H1 (cell line): Measurements from ENCODE around the gene LCE1E. TPM values are rescaled to one million over a fixed set of nuclear protein-coding genes. Genes with fewer than 3 reads are reported as not detected.

Source experiments
- CTCF ChIA-PET: fragments of 300-600 bp; sonication (Branson Sonifier 250); formaldehyde crosslinking; loops from one replicate; lab custom pipeline; 2021; ENCODE audit not compliant: partially characterized antibody; lab: Charles Lee
- POLR2A ChIA-PET: fragments of 300-600 bp; sonication (Branson Sonifier 250); formaldehyde crosslinking; loops from one replicate; lab custom pipeline; 2021; ENCODE audit warnings: inconsistent platforms; ENCODE audit not compliant: partially characterized antibody; lab: Charles Lee
- DNase-seq, 2 experiments: peaks; one replicate each; pipeline versions ENCODE4 v3.0.0 to v3.0.0-alpha.2; 2010 to 2022; ENCODE audit warnings: low spot score in 2 of 2, low read depth in 1 of 2, mixed read lengths in 1 of 2
- FAIRE-seq: peaks from 2 replicates; lab custom pipeline; 2011; peaks lifted over from hg19 to GRCh38; lab: Jason Lieb, UNC
- H2AFZ ChIP-seq: 2 replicates; pipeline ENCODE4 v1.8.1; 2012; ENCODE audit warnings: low read length, inconsistent platforms
- H2AK5ac ChIP-seq: 2 replicates; pipeline ENCODE4 v1.6.1; 2013; ENCODE audit warnings: low read depth, low read length
- H2BK120ac ChIP-seq: replicated peaks from 2 replicates; pipeline ENCODE3; 2013; ENCODE audit warnings: low read depth, low read length, inconsistent platforms
- H2BK12ac ChIP-seq: 2 replicates; pipeline ENCODE4 v1.6.1; 2013; ENCODE audit warnings: low read depth, low read length
- H2BK15ac ChIP-seq: 2 replicates; pipeline ENCODE4 v1.6.1; 2013; ENCODE audit warnings: low read length
- H2BK20ac ChIP-seq: 2 replicates; pipeline ENCODE4 v1.6.1; 2013; ENCODE audit warnings: low read length
- H2BK5ac ChIP-seq: 2 replicates; pipeline ENCODE4 v1.6.1; 2013; ENCODE audit warnings: low read depth, low read length
- H3K14ac ChIP-seq: 2 replicates; pipeline ENCODE4 v1.6.1; 2013; ENCODE audit warnings: inconsistent platforms; ENCODE audit not compliant: insufficient read length
- H3K18ac ChIP-seq: 2 replicates; pipeline ENCODE4 v1.6.1; 2013; ENCODE audit warnings: low read length; ENCODE audit errors: extremely low read depth
- H3K23ac ChIP-seq: 2 replicates; pipeline ENCODE4 v1.6.1; 2013; ENCODE audit warnings: inconsistent platforms; ENCODE audit not compliant: insufficient read length
- H3K23me2 ChIP-seq: 2 replicates; pipeline ENCODE4 v1.6.1; 2013; ENCODE audit warnings: low read depth, low read length
- H3K27ac ChIP-seq: 2 replicates; pipeline ENCODE4 v1.6.1; 2011; ENCODE audit warnings: low read depth, low read length, inconsistent platforms
- H3K27me3 ChIP-seq, 4 experiments: replicated peaks in 1 of 4; 1 replicate in 1 of 4; 2 replicates in 3 of 4; pipeline versions ENCODE4 v1.6.1 to v1.8.1; 2011 to 2013; ENCODE audit warnings: low read length in 3 of 4, mild to moderate bottlenecking in 3 of 4, inconsistent platforms in 2 of 4, mixed read lengths in 2 of 4, moderate library complexity in 1 of 4; ENCODE audit not compliant: control insufficient read depth in 3 of 4, insufficient read depth in 3 of 4; ENCODE audit errors: extremely low read depth in 1 of 4
- H3K36me3 ChIP-seq, 4 experiments: 2 replicates each; pipeline versions ENCODE4 v1.6.1 to v1.8.1; 2011 to 2013; ENCODE audit warnings: mild to moderate bottlenecking in 4 of 4, low read length in 3 of 4, moderate library complexity in 2 of 4, control low read depth in 1 of 4, inconsistent platforms in 1 of 4; ENCODE audit not compliant: insufficient read depth in 4 of 4, control insufficient read depth in 2 of 4
- H3K4ac ChIP-seq: replicated peaks from 2 replicates; pipeline ENCODE3; 2013; ENCODE audit warnings: low read length, low read depth, mixed read lengths, inconsistent platforms; ENCODE audit not compliant: insufficient read length
- H3K4me1 ChIP-seq, 4 experiments: replicated peaks in 1 of 4; 1 replicate in 1 of 4; 2 replicates in 3 of 4; pipeline versions ENCODE4 v1.6.1 to v1.8.1; 2011 to 2013; ENCODE audit warnings: low read length in 3 of 4, inconsistent platforms in 2 of 4, mixed read lengths in 1 of 4; ENCODE audit not compliant: insufficient read depth in 4 of 4, control insufficient read depth in 3 of 4
- H3K4me2 ChIP-seq, 2 experiments: 2 replicates each; pipeline versions ENCODE4 v1.6.1 to v1.8.1; 2011 to 2013; ENCODE audit warnings: low read depth in 2 of 2, low read length in 2 of 2, control low read depth in 1 of 2, inconsistent platforms in 1 of 2, mild to moderate bottlenecking in 1 of 2; ENCODE audit not compliant: insufficient read depth in 1 of 2
- H3K4me3 ChIP-seq, 4 experiments: fragments of 200-600, 300-600 bp in 1 of 4; sonication (generic), shearing (Covaris generic), sonication (Bioruptor Twin) in 1 of 4; 2 replicates each; pipeline versions ENCODE4 v1.5.1 to v1.8.1; 2011 to 2016; ENCODE audit warnings: low read length in 4 of 4, low read depth in 3 of 4, control low read depth in 2 of 4, inconsistent platforms in 2 of 4, mild to moderate bottlenecking in 2 of 4, mixed read lengths in 1 of 4, moderate library complexity in 1 of 4; ENCODE audit not compliant: insufficient read depth in 2 of 4; ENCODE audit errors: extremely low read depth in 1 of 4
- H3K56ac ChIP-seq: replicated peaks from 2 replicates; pipeline ENCODE3; 2013; ENCODE audit warnings: low read depth, mild to moderate bottlenecking, mixed read lengths, low read length, inconsistent platforms; ENCODE audit not compliant: insufficient read length
- H3K79me1 ChIP-seq: 2 replicates; pipeline ENCODE4 v1.6.1; 2013; ENCODE audit warnings: low read depth, low read length, control low read depth
- H3K79me2 ChIP-seq, 2 experiments: 2 replicates each; pipeline versions ENCODE4 v1.6.1 to v1.8.1; 2012 to 2013; ENCODE audit warnings: low read length in 2 of 2, mild to moderate bottlenecking in 2 of 2, inconsistent platforms in 1 of 2; ENCODE audit not compliant: insufficient read depth in 2 of 2, control insufficient read depth in 1 of 2
- H3K9ac ChIP-seq, 4 experiments: replicated peaks in 1 of 4; 1 replicate in 1 of 4; 2 replicates in 3 of 4; pipeline versions ENCODE4 v1.6.1 to v1.8.1; 2011 to 2013; ENCODE audit warnings: low read depth in 3 of 4, low read length in 3 of 4, control low read depth in 2 of 4, mild to moderate bottlenecking in 2 of 4, moderate library complexity in 2 of 4, inconsistent platforms in 1 of 4; ENCODE audit errors: extremely low read depth in 1 of 4
- H3K9me3 ChIP-seq, 2 experiments: 2 replicates each; pipeline versions ENCODE4 v1.6.1 to v1.8.1; 2012 to 2013; ENCODE audit warnings: mild to moderate bottlenecking in 2 of 2, moderate library complexity in 2 of 2, control low read depth in 1 of 2, inconsistent platforms in 1 of 2, low read depth in 1 of 2, low read length in 1 of 2, mixed read lengths in 1 of 2; ENCODE audit not compliant: insufficient read depth in 2 of 2
- H4K20me1 ChIP-seq, 2 experiments: replicated peaks in 1 of 2; 2 replicates each; pipeline versions ENCODE3 to v1.8.1; 2011 to 2013; ENCODE audit warnings: inconsistent platforms in 2 of 2, low read length in 2 of 2, mild to moderate bottlenecking in 1 of 2; ENCODE audit not compliant: insufficient read depth in 2 of 2, control insufficient read depth in 1 of 2
- H4K5ac ChIP-seq: 2 replicates; pipeline ENCODE4 v1.6.1; 2013; ENCODE audit warnings: low read length, low read depth, mixed read lengths, inconsistent platforms; ENCODE audit not compliant: insufficient read length
- H4K8ac ChIP-seq: 2 replicates; pipeline ENCODE4 v1.8.0; 2013; ENCODE audit warnings: mild to moderate bottlenecking, moderate library complexity, low read length, inconsistent platforms; ENCODE audit not compliant: insufficient read depth; ENCODE audit errors: extremely low read depth
- H4K91ac ChIP-seq: replicated peaks from 2 replicates; pipeline ENCODE3; 2013; ENCODE audit warnings: low read length, mixed read lengths, inconsistent platforms; ENCODE audit not compliant: insufficient read length
- BACH1 ChIP-seq: IDR thresholded peaks from 2 replicates; pipeline ENCODE4 v1.6.1; 2012; ENCODE audit warnings: low read length, improper control_type of control experiment
- CBX8 ChIP-seq: fragments of 300-800, 300-1000 bp; sonication (generic); IDR thresholded peaks from 2 replicates; pipeline ENCODE4 v1.7.1; 2016; ENCODE audit warnings: low read depth, low read length, borderline replicate concordance
- CEBPB ChIP-seq: IDR thresholded peaks from 2 replicates; pipeline ENCODE4 v1.6.1; 2012; ENCODE audit warnings: low read depth, low read length
- CTBP2 ChIP-seq: IDR thresholded peaks from 2 replicates; pipeline ENCODE4 v1.7.0; 2011; ENCODE audit warnings: borderline replicate concordance, mild to moderate bottlenecking, moderate library complexity, mixed read lengths, low read length; ENCODE audit not compliant: insufficient read depth, insufficient read length
- EP300 ChIP-seq, 2 experiments: IDR thresholded peaks; 1 replicate in 1 of 2; 2 replicates in 1 of 2; pipeline ENCODE4 v1.6.1; 2011 to 2012; ENCODE audit warnings: low read depth in 2 of 2, low read length in 2 of 2, mild to moderate bottlenecking in 2 of 2, borderline replicate concordance in 1 of 2, inconsistent platforms in 1 of 2, moderate library complexity in 1 of 2
- EZH2 ChIP-seq: fragments of 200-600 bp; sonication (generic); IDR thresholded peaks from 2 replicates; pipeline ENCODE4 v1.7.1; 2012; ENCODE audit warnings: low read depth, mild to moderate bottlenecking, moderate library complexity, low read length, inconsistent platforms; ENCODE audit not compliant: severe bottlenecking
- POLR2AphosphoS5 ChIP-seq: IDR thresholded peaks from 2 replicates; pipeline ENCODE4 v1.6.1; 2011; ENCODE audit warnings: low read depth, low read length
- SAP30 ChIP-seq: fragments of 300-600 bp; sonication (generic); IDR thresholded peaks from 2 replicates; pipeline ENCODE4 v1.7.1; 2012; ENCODE audit warnings: low read length, moderate library complexity, mild to moderate bottlenecking, inconsistent platforms; ENCODE audit not compliant: insufficient read depth, insufficient replicate concordance
- SIRT6 ChIP-seq: IDR thresholded peaks from one replicate; pipeline ENCODE4 v1.7.1; 2012; ENCODE audit warnings: low read length, inconsistent platforms
- SRF ChIP-seq: IDR thresholded peaks from 2 replicates; pipeline ENCODE4 v1.6.1; 2011; ENCODE audit warnings: mild to moderate bottlenecking, low read depth, low read length, moderate library complexity
- WGBS, 2 experiments: shearing (Covaris generic) in 1 of 2; methylation state at CpG; one replicate each; pipeline versions ENCODE4 v1.1.6 to v1.1.7; 2013 to 2015; ENCODE audit warnings: low lambda C conversion rate in 2 of 2, mixed read lengths in 2 of 2, inconsistent platforms in 1 of 2, low coverage in 1 of 2, missing lambda C conversion rate in 1 of 2; ENCODE audit not compliant: insufficient replicate concordance in 2 of 2, insufficient coverage in 1 of 2, insufficient read length in 1 of 2; ENCODE audit errors: extremely low coverage in 1 of 2, missing lambda C conversion rate in 1 of 2; 5-methylcytosine and 5-hydroxymethylcytosine counted together
- polyA plus RNA-seq, 7 experiments: library from polyadenylated mRNA; depleted of rRNA in 3 of 7; stranded (reverse) in 5 of 7; unstranded in 2 of 7; fragments of >200 nt in 5 of 7; fragments of 200-250 nt in 2 of 7; gene quantifications; 1 replicate in 5 of 7; 2 replicates in 1 of 7; 4 replicates in 1 of 7; pipeline versions ENCODE4 v1.2.1 to v1.2.3, GENCODE V29; 2011 to 2013; ENCODE audit warnings: missing spikeins in 2 of 7, mixed read lengths in 2 of 7
- total RNA-seq: library from RNA; stranded (reverse); fragmentation: NEBNext Ultra II Directional; extraction: Animal tissue kit (Norgen Biotek cat#: 25700); gene quantifications from 2 replicates; pipeline ENCODE4 v1.2.1, GENCODE V29; 2021
- TF ChIP-seq, protein P1 (sequence below): IDR thresholded peaks from 2 replicates; pipeline ENCODE4 v1.6.1; 2012; ENCODE audit warnings: inconsistent platforms

The LCE1E gene
- total and polyA plus RNA-seq, 2 of the 8 experiments (the other 6 are each of a cell fraction or from before 2014, with no cell fraction given), result not detected

DNA sequence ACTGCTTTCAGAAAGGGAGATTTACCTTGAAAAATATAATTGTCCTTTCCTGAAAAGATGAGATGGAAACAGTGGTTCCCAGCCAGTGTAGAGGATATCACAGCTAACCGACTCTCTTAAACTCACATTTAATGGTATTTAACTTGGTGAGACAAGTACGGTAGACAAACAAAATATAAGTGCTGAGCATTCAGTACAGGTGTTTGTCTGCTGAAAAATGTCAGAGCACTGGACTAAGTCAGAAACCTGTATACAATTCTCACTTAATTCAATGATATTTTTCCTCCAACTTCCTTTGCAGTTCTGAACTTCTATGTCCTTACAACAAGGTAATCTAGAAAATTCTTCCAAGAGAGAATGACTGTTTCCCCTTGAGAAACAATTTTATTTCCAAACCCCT is 25.6 kb downstream of the LCE1E start, which contains the start of gene LCE1B:
Gene LCE1B (plus strand): TSS at position 301 of the 400 bp plus-strand sequence. CDS start 476 bp downstream, outside the sequence.
- ChIA-PET POLR2A (no interaction called here), CTCF (no interaction called here)
- FAIRE-seq (no peak), DNase-seq (no peak)
- Histone ChIP-seq H3K18ac (no peak within 1 kb of the TSS), H2AFZ (no peak within 1 kb of the TSS), H3K9me3 (peaks cover 51 to 78% of the 10 kb centered on the region in 2 experiments), H3K79me2 (no peaks in the 10 kb centered on the region), H3K9ac (no peak within 1 kb of the TSS), H3K4me2 (no peak within 1 kb of the TSS), H2BK120ac (no peak within 1 kb of the TSS), H3K4me1 (no peaks in the 10 kb centered on the region), H2BK12ac (no peak within 1 kb of the TSS), H2BK5ac (no peak within 1 kb of the TSS), H3K36me3 (no peaks in the 10 kb centered on the region), H3K79me1 (no peaks in the 10 kb centered on the region), H3K4me3 (no peak within 1 kb of the TSS), H2BK15ac (no peak within 1 kb of the TSS), H3K14ac (no peak within 1 kb of the TSS), H2AK5ac (no peak within 1 kb of the TSS), H3K27me3 (no peaks in the 10 kb centered on the region), H4K8ac (no peak within 1 kb of the TSS), H3K27ac (no peak within 1 kb of the TSS), H4K91ac (no peak within 1 kb of the TSS), H4K5ac (no peak within 1 kb of the TSS), H3K4ac (no peak within 1 kb of the TSS), H3K23me2 (no peaks in the 10 kb centered on the region), H2BK20ac (no peak within 1 kb of the TSS), H3K56ac (no peak within 1 kb of the TSS), H3K23ac (no peak within 1 kb of the TSS), H4K20me1 (no peaks in the 10 kb centered on the region)
- TF ChIP-seq BACH1 (no peak), CTBP2 (no peak), SAP30 (no peak), CEBPB (no peak), EZH2 (no peak), SRF (no peak), POLR2AphosphoS5 (no peak), SIRT6 (no peak), EP300 (IDR thresholded peaks at IDR 0.05; ENCODE audit: borderline replicate concordance in 1 of 2, low read depth in 2 of 2, low read length in 2 of 2) (no peak), CBX8 (no peak)
- TF ChIP-seq, protein P1, sequence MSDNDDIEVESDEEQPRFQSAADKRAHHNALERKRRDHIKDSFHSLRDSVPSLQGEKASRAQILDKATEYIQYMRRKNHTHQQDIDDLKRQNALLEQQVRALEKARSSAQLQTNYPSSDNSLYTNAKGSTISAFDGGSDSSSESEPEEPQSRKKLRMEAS, result no peak
- 84% methylated on average over 2 of the region's 2 CpGs; no CpG with 5 or more reads in 1 of the 2 experiments for WGBS, 2 experiments
